GM12878 (cell line): ENCODE results near the gene GPRIN1. TPM values are rescaled to one million over a fixed set of nuclear protein-coding genes. Genes with fewer than 3 reads are reported as not detected.
"Not testable (repeated sequence)": the region's sequence is repeated elsewhere in the genome, so short reads cannot be mapped to it uniquely, and the experiment has no call there.

Source experiments
- ATAC-seq: fragments of 200-7000 bp; cut with Tn5 transposase; 3 replicates; pipeline ENCODE4 v1.9.1; 2020; ENCODE audit warnings: mild to moderate bottlenecking, moderate library complexity
- BruUV-seq: library from RNA; stranded (reverse); fragments of 400-500 nt; replicated peaks from 2 replicates; lab custom pipeline; 2021; lab: Mats Ljungman, UMichigan
- CTCF ChIA-PET: fragments of 300-600 bp; sonication (Branson Sonifier 250); formaldehyde crosslinking; extraction: SDS; loops from one replicate; lab custom pipeline; 2021; ENCODE audit warnings: inconsistent platforms; lab: Yijun Ruan, JAX
- POLR2A ChIA-PET: fragments of 350-600 bp; formaldehyde crosslinking; extraction: SDS; loops from one replicate; lab custom pipeline; 2021; ENCODE audit warnings: inconsistent platforms; lab: Charles Lee
- RAD21 ChIA-PET: fragments of 300-600 bp; sonication (Branson Sonifier 250); formaldehyde crosslinking; loops from one replicate; lab custom pipeline; 2023; ENCODE audit warnings: antibody characterized with exemption; ENCODE audit not compliant: unreplicated experiment; lab: Charles Lee
- SMC1A ChIA-PET: fragments of 300-600 bp; sonication (Branson Sonifier 250); formaldehyde crosslinking; loops from one replicate; lab custom pipeline; 2023; ENCODE audit not compliant: unreplicated experiment, uncharacterized antibody; lab: Charles Lee
- DNase-seq: peaks from one replicate; pipeline ENCODE4 v3.0.0-alpha.2; 2011; ENCODE audit warnings: low read depth, low spot score
- FAIRE-seq: peaks from 3 replicates; lab custom pipeline; 2011; peaks lifted over from hg19 to GRCh38; lab: Jason Lieb, UNC
- H2AFZ ChIP-seq: 2 replicates; pipeline ENCODE4 v1.6.0; 2011; ENCODE audit warnings: low read depth, low read length, control low read depth; ENCODE audit not compliant: control insufficient read depth
- H3K27ac ChIP-seq: 2 replicates; pipeline ENCODE4 v1.5.1; 2011; ENCODE audit warnings: control low read depth; ENCODE audit not compliant: control insufficient read depth, insufficient read depth
- H3K27me3 ChIP-seq, 2 experiments: replicated peaks in 1 of 2; 2 replicates each; pipeline versions ENCODE4 v1.6.0 to v1.6.1; 2011; ENCODE audit warnings: low read length in 1 of 2; ENCODE audit not compliant: control insufficient read depth in 2 of 2, insufficient read depth in 2 of 2
- H3K36me3 ChIP-seq, 2 experiments: 2 replicates each; pipeline ENCODE4 v1.5.1; 2011; ENCODE audit warnings: low read length in 1 of 2; ENCODE audit not compliant: control insufficient read depth in 2 of 2, insufficient read depth in 2 of 2
- H3K4me1 ChIP-seq: 2 replicates; pipeline ENCODE4 v1.6.1; 2011; ENCODE audit warnings: mild to moderate bottlenecking, low read length, moderate library complexity, mixed read lengths; ENCODE audit not compliant: control insufficient read depth, insufficient read depth
- H3K4me2 ChIP-seq: 2 replicates; pipeline ENCODE4 v1.6.0; 2011; ENCODE audit warnings: control low read depth; ENCODE audit not compliant: control insufficient read depth, insufficient read depth
- H3K4me3 ChIP-seq: fragments of 200-600 bp; sonication (generic); 2 replicates; pipeline ENCODE4 v1.5.1; 2016
- H3K79me2 ChIP-seq: 2 replicates; pipeline ENCODE4 v1.6.0; 2011; ENCODE audit warnings: low read length; ENCODE audit not compliant: control insufficient read depth, insufficient read depth
- H3K9ac ChIP-seq: 2 replicates; pipeline ENCODE4 v1.8.0; 2011; ENCODE audit warnings: low read length, control low read depth, mixed read lengths; ENCODE audit not compliant: control insufficient read depth, insufficient read depth
- H3K9me3 ChIP-seq: replicated peaks from 3 replicates; pipeline ENCODE4 v1.5.1; 2011; ENCODE audit warnings: mild to moderate bottlenecking, low read length; ENCODE audit not compliant: control insufficient read depth, insufficient read depth
- H4K20me1 ChIP-seq: 2 replicates; pipeline ENCODE4 v1.6.0; 2011; ENCODE audit not compliant: control insufficient read depth, insufficient read depth
- ATF7 ChIP-seq: fragments of 450-650 bp; IDR thresholded peaks from 2 replicates; pipeline ENCODE4 v1.6.1; 2016; ENCODE audit warnings: low read depth, mild to moderate bottlenecking
- BACH1 ChIP-seq: fragments of 450-650 bp; IDR thresholded peaks from 2 replicates; pipeline ENCODE4 v1.6.1; 2017; ENCODE audit warnings: mild to moderate bottlenecking, borderline replicate concordance
- BMI1 ChIP-seq: fragments of 450-650 bp; IDR thresholded peaks from 2 replicates; pipeline ENCODE4 v1.6.1; 2016; ENCODE audit warnings: mild to moderate bottlenecking, moderate library complexity, borderline replicate concordance
- CBFB ChIP-seq: IDR thresholded peaks from 2 replicates; pipeline ENCODE4 v1.6.1; 2016; ENCODE audit warnings: antibody characterized with exemption, low read depth
- MEF2B ChIP-seq: fragments of 450-650 bp; IDR thresholded peaks from 2 replicates; pipeline ENCODE4 v1.6.1; 2018; ENCODE audit warnings: mild to moderate bottlenecking, moderate library complexity; ENCODE audit not compliant: partially characterized antibody, poor library complexity, severe bottlenecking
- MTA2 ChIP-seq: fragments of 450-650 bp; IDR thresholded peaks from 2 replicates; pipeline ENCODE4 v1.6.1; 2016; ENCODE audit warnings: low read depth, mild to moderate bottlenecking, moderate library complexity
- POLR2AphosphoS2 ChIP-seq: IDR thresholded peaks from 2 replicates; pipeline ENCODE4 v1.6.1; 2011; ENCODE audit warnings: low read depth, mild to moderate bottlenecking, low read length, improper control_type of control experiment, moderate library complexity
- RAD51 ChIP-seq: fragments of 450-650 bp; IDR thresholded peaks from 2 replicates; pipeline ENCODE4 v1.6.1; 2016; ENCODE audit warnings: moderate library complexity, mild to moderate bottlenecking, inconsistent platforms
- SIN3A ChIP-seq: IDR thresholded peaks from 2 replicates; pipeline ENCODE4 v1.6.1; 2012; ENCODE audit warnings: low read depth, low read length, improper control_type of control experiment
- SPI1 ChIP-seq: IDR thresholded peaks from 2 replicates; pipeline ENCODE4 v1.6.1; 2011; ENCODE audit warnings: low read depth, mild to moderate bottlenecking, low read length, moderate library complexity, borderline replicate concordance; ENCODE audit not compliant: insufficient read depth
- SUZ12 ChIP-seq: fragments of 200-600 bp; sonication (generic); IDR thresholded peaks from one replicate; pipeline ENCODE4 v1.6.1; 2018; ENCODE audit warnings: antibody characterized with exemption, mild to moderate bottlenecking; ENCODE audit not compliant: unreplicated experiment
- TAF1 ChIP-seq: IDR thresholded peaks from 2 replicates; pipeline ENCODE4 v1.6.1; 2011; ENCODE audit warnings: mild to moderate bottlenecking, low read depth, low read length, borderline replicate concordance
- WGBS: methylation state at CpG from one replicate; pipeline ENCODE4 v1.1.6; 2016; ENCODE audit warnings: low lambda C conversion rate; ENCODE audit not compliant: insufficient replicate concordance, insufficient coverage; ENCODE audit errors: missing lambda C conversion rate; 5-methylcytosine and 5-hydroxymethylcytosine counted together
- in situ Hi-C: fragments of 300-500 bp; cut with MboI; formaldehyde crosslinking; loops from 9 replicates; pipeline ENCODE4 v1.14.3; 2018; ENCODE audit warnings: mixed read lengths
- intact Hi-C: fragments of 100-400 bp; cut with micrococcal nuclease; formaldehyde crosslinking; loops from one replicate; pipeline ENCODE4 v1.14.2; 2022; ENCODE audit not compliant: unreplicated experiment
- polyA plus RNA-seq, 11 experiments: library from polyadenylated mRNA; depleted of rRNA in 4 of 11; unstranded in 6 of 11; stranded (reverse) in 5 of 11; fragments of >200 nt; fragmentation: Nextera tagmentation in 4 of 11; fragmentation: Illumina TruSeq in 1 of 11; extraction: Ambion mirVana in 4 of 11; extraction: Trizol in 1 of 11; gene quantifications; 1 replicate in 1 of 11; 2 replicates in 10 of 11; pipeline versions ENCODE4 v1.2.1 to v1.2.3, GENCODE V29; 2011 to 2016; ENCODE audit warnings: inconsistent platforms in 2 of 11, missing spikeins in 2 of 11, low read depth in 1 of 11
- total RNA-seq, 4 experiments: library from RNA; depleted of rRNA in 3 of 4; stranded (reverse); fragments of >200 nt in 3 of 4; fragmentation: Illumina TruSeq in 1 of 4; extraction: Trizol in 1 of 4; gene quantifications; 2 replicates each; pipeline versions ENCODE4 v1.2.1 to v1.2.3, GENCODE V29; 2013 to 2021
- TF ChIP-seq, protein P1 (sequence below): IDR thresholded peaks from 2 replicates; pipeline ENCODE4 v1.6.1; 2012; ENCODE audit warnings: low read depth, low read length, improper control_type of control experiment
- TF ChIP-seq, protein P2 (sequence below): fragments of 450-650 bp; IDR thresholded peaks from 2 replicates; pipeline ENCODE4 v1.6.1; 2017; ENCODE audit warnings: mild to moderate bottlenecking, low read depth, inconsistent platforms; ENCODE audit not compliant: poor library complexity, severe bottlenecking

The GPRIN1 gene
- total and polyA plus RNA-seq, 10 of the 15 experiments (the other 5 are each of a cell fraction or from before 2014, with no cell fraction given), result 0.52 to 16.3 (median 4.5) TPM

DNA sequence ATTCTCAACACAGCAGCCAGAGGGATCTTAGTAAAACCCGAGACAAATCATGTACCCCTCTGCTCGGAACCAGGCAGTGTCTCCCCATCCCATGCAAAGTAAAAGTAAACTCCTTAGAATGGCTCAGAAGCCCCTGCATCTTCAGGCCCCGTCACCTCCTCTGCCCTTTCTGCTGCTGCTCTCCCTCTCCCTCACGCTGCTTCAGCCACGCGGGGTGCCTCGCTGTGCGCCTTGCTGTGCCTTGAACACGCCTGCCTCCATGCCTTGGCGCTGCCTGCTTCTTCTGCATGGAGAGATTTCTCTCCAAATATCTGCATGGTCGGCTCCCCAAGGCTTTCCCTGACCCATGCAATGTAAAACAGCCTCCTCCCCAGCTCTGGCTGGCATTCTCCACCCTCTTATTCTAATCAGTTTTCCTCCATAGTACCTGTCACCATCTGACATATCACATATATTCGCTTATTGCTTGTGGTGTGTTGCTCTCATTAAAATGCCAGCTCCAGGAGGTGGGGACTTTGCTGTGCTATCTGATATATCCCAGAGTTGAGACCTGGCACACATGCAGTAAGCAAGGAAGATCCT is 8.0 kb downstream of the GPRIN1 start:
- Histone ChIP-seq H3K4me1 (no peaks in the 10 kb centered on the region), H3K79me2 (no peaks in the 10 kb centered on the region), H3K9me3 (no peaks in the 10 kb centered on the region), H3K27ac (no peak overlapping the region), H3K4me3 (no peak overlapping the region), H3K9ac (no peak overlapping the region), H3K4me2 (no peak overlapping the region), H4K20me1 (no peaks in the 10 kb centered on the region), H3K27me3 (no peaks in the 10 kb centered on the region), H2AFZ (no peak overlapping the region), H3K36me3 (no peaks in the 10 kb centered on the region)
- FAIRE-seq (no peak), DNase-seq (no peak), ATAC-seq (no peak)
- TF ChIP-seq RAD51, result no peak
- TF ChIP-seq, protein P1, sequence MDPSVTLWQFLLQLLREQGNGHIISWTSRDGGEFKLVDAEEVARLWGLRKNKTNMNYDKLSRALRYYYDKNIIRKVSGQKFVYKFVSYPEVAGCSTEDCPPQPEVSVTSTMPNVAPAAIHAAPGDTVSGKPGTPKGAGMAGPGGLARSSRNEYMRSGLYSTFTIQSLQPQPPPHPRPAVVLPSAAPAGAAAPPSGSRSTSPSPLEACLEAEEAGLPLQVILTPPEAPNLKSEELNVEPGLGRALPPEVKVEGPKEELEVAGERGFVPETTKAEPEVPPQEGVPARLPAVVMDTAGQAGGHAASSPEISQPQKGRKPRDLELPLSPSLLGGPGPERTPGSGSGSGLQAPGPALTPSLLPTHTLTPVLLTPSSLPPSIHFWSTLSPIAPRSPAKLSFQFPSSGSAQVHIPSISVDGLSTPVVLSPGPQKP, result no peak
- TF ChIP-seq ATF7, result no peak
- TF ChIP-seq MEF2B, result no peak
- TF ChIP-seq SIN3A, result no peak
- TF ChIP-seq, protein P2, sequence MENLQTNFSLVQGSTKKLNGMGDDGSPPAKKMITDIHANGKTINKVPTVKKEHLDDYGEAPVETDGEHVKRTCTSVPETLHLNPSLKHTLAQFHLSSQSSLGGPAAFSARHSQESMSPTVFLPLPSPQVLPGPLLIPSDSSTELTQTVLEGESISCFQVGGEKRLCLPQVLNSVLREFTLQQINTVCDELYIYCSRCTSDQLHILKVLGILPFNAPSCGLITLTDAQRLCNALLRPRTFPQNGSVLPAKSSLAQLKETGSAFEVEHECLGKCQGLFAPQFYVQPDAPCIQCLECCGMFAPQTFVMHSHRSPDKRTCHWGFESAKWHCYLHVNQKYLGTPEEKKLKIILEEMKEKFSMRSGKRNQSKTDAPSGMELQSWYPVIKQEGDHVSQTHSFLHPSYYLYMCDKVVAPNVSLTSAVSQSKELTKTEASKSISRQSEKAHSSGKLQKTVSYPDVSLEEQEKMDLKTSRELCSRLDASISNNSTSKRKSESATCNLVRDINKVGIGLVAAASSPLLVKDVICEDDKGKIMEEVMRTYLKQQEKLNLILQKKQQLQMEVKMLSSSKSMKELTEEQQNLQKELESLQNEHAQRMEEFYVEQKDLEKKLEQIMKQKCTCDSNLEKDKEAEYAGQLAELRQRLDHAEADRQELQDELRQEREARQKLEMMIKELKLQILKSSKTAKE, result no peak
- TF ChIP-seq POLR2AphosphoS2, result no peak
- no peak for TF ChIP-seq BACH1
- TF ChIP-seq CBFB, result no peak
- no peak for TF ChIP-seq SUZ12
- no peak for TF ChIP-seq MTA2
- TF ChIP-seq SPI1, result no peak
- no peak for TF ChIP-seq BMI1
- no peak for TF ChIP-seq TAF1
- ChIA-PET CTCF (no interaction called here), SMC1A (no interaction called here), RAD21 (no interaction called here), POLR2A (no interaction called here)
- intact Hi-C loops, result no loop called here
- 62% methylated on average over 12 of the region's 12 CpGs for WGBS
- in situ Hi-C loops, result no loop called here
- no TSS peak for BruUV-seq

DNA sequence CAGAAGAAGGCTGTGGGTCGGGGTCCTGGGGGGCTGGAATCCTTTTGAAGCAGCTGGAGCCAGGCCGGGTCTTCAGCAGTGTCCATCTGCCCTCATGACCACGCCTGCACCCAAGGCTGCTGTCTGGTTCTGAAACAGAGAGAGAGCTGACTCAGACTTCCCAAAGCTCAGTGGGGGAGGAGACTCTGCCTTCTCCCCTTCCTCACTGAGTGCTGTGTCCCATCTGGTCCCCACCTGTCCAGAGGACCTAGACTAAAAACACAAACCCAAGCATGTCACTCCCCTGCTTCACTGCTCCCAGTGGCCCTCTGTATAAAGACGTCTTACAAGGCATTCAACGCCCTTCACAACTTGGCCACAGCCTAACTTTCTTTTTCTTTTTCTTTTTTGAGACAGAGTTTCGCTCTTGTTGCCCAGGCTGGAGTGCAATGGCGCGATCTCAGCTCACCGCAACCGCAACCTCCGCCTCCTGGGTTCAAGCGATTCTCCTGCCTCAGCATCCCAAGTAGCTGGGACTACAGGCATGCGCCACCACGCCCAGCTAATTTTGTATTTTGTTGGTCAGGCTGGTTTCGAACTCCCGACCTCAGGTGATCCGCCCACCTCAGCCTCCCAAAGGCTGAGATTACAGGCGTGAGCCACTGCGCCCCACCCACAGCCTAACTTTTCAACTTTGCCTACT is 10.1 kb downstream of the GPRIN1 start:
- FAIRE-seq, CTCF ChIA-PET, H3K27me3 ChIP-seq, H3K4me3 ChIP-seq, H3K4me2 ChIP-seq, H3K9ac ChIP-seq, H4K20me1 ChIP-seq, SMC1A ChIA-PET, intact Hi-C loops, H2AFZ ChIP-seq, POLR2A ChIA-PET, ATAC-seq, H3K27ac ChIP-seq, H3K36me3 ChIP-seq, BruUV-seq, H3K79me2 ChIP-seq, H3K9me3 ChIP-seq, DNase-seq, H3K4me1 ChIP-seq, RAD21 ChIA-PET: not testable (repeated sequence)
- WGBS, result 75% methylated on average over 19 of the region's 19 CpGs
- in situ Hi-C loops, result loop anchor here (25.0 kb wide), 1 partner anchor 863 kb away; no protein-coding TSS in a partner anchor
